Natural killer cell (primary cell): ENCODE measurements around the gene SLC49A3. TPM values are rescaled to one million over a fixed set of nuclear protein-coding genes. Genes with fewer than 3 reads are reported as not detected.
A peak's percentile ranks its signal among the peaks of the same experiment; 100 is the strongest.

Experiments used
- ATAC-seq, 3 donors: fragments of 150-1000 bp in 2 of 3; fragments of 200-7000 bp in 1 of 3; cut with Tn5 transposase; 1 replicate in 1 of 3; 2 replicates in 2 of 3; pipeline ENCODE4 v1.10.0; 2021; ENCODE audit warnings: mild to moderate bottlenecking in 2 of 3, moderate library complexity in 2 of 3
- DNase-seq, 2 donors: peaks; one replicate each; pipeline versions ENCODE4 v3.0.0 to v3.0.0-alpha.2; 2013 to 2021; ENCODE audit warnings: mixed read lengths in 1 of 2
- H3K27ac ChIP-seq: one replicate; pipeline ENCODE4 v1.5.1; 2013; ENCODE audit warnings: mild to moderate bottlenecking, low read length
- H3K27me3 ChIP-seq: one replicate; pipeline ENCODE4 v1.6.1; 2013; ENCODE audit warnings: low read length; ENCODE audit not compliant: control insufficient read depth, insufficient read depth
- H3K36me3 ChIP-seq: one replicate; pipeline ENCODE4 v1.6.1; 2013; ENCODE audit warnings: low read length; ENCODE audit not compliant: control insufficient read depth, insufficient read depth
- H3K4me1 ChIP-seq: one replicate; pipeline ENCODE4 v1.6.1; 2013; ENCODE audit warnings: low read length; ENCODE audit not compliant: control insufficient read depth, insufficient read depth
- H3K4me3 ChIP-seq: one replicate; pipeline ENCODE4 v1.5.1; 2013; ENCODE audit warnings: low read length
- H3K9me3 ChIP-seq: one replicate; pipeline ENCODE4 v1.6.1; 2013; ENCODE audit warnings: low read length; ENCODE audit not compliant: control insufficient read depth, insufficient read depth
- H3K27ac Mint-ChIP-seq, 2 donors: one replicate each; pipeline ENCODE4 v1.8.0; 2022; ENCODE audit warnings: mild to moderate bottlenecking in 2 of 2, mixed read lengths in 2 of 2, moderate library complexity in 1 of 2
- H3K27me3 Mint-ChIP-seq, 2 donors: one replicate each; pipeline ENCODE4 v1.8.0; 2022; ENCODE audit warnings: low read depth in 2 of 2, mixed read lengths in 2 of 2
- H3K36me3 Mint-ChIP-seq: one replicate; pipeline ENCODE4 v1.8.0; 2022; ENCODE audit warnings: mixed read lengths
- H3K4me1 Mint-ChIP-seq, 2 donors: one replicate each; pipeline ENCODE4 v1.8.0; 2022; ENCODE audit warnings: mixed read lengths in 2 of 2
- H3K4me3 Mint-ChIP-seq: one replicate; pipeline ENCODE4 v1.8.0; 2022; ENCODE audit warnings: mild to moderate bottlenecking, moderate library complexity, mixed read lengths
- H3K9me3 Mint-ChIP-seq, 2 donors: one replicate each; pipeline ENCODE4 v1.8.0; 2022; ENCODE audit warnings: mixed read lengths in 2 of 2
- CTCF ChIP-seq: fragments of 200-600 bp; IDR thresholded peaks from one replicate; pipeline ENCODE4 v1.8.0; 2022; ENCODE audit warnings: antibody characterized with exemption
- WGBS: methylation state at CpG from one replicate; pipeline ENCODE4 v1.1.7; 2013; ENCODE audit warnings: missing lambda C conversion rate; ENCODE audit not compliant: insufficient coverage; 5-methylcytosine and 5-hydroxymethylcytosine counted together
- intact Hi-C: fragments of 100-400 bp; cut with micrococcal nuclease; formaldehyde crosslinking; loops from one replicate; pipeline ENCODE4 v1.14.2; 2022
- total RNA-seq, 4 donors: library from RNA; stranded (reverse); fragments of 120-200 nt in 1 of 4; gene quantifications; one replicate each; pipeline versions ENCODE4 v1.2.3 to v1.2.4, GENCODE V29; 2013 to 2022

The SLC49A3 gene
- total RNA-seq, 3 donors from 2014 or later (not counting 1 experiment from before 2014, with no cell fraction given), result 10.0 to 14.9 (median 10.4) TPM

DNA sequence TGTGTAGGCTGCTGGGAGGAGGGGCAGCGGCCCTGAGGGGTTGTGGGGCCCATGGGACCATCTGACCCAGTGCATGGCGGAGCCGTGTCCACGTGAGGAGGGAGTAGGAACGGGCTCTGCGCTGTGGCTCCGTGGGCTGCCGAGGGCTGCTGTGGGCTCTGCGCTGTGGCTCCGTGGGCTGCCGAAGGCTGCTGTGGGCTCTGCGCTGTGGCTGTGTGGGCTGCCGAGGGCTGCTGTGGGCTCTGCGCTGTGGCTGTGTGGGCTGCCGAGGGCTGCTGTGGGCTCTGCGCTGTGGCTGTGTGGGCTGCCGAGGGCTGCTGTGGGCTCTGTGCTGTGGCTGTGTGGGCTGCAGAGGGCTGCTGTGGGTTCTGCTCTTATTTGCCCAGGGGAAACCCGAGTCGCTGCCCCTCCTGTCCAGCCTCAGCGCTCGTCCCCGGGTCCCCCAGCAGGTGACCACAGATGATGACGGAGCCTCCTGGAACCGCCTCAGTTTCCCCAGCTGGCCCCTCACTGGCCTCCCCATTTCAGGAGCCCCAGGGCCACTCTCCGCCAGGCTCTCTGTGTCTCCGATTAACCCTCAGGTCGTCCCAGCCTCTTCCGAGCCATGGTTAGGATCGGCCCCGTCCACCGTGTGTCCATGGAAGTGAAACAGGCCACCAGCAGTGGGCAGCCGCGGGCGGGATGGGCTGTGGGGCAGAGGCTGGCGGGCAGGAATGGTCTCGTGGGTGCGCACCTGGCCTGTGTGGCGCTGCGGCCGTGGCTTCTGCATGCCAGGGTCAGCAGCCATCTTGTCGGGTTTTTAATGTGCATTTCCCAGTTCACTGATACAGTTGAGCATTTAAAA, 36.7 kb upstream of the SLC49A3 start:
- ATAC-seq (no peak), DNase-seq (no peak)
- Histone ChIP-seq H3K36me3 (no peaks in the 10 kb centered on the region), H3K9me3 (no peaks in the 10 kb centered on the region), H3K27ac (no peak overlapping the region), H3K4me3 (no peak overlapping the region), H3K4me1 (no peaks in the 10 kb centered on the region), H3K27me3 (no peaks in the 10 kb centered on the region)
- 80% methylated on average over 41 of the region's 41 CpGs for WGBS
- H3K27me3 Mint-ChIP-seq, result no peaks in the 10 kb centered on the region
- TF ChIP-seq CTCF, result no peak
- H3K4me1 Mint-ChIP-seq, result peaks cover 24 to 50% of the 10 kb centered on the region in 2 donors
- no peak overlapping the region for H3K4me3 Mint-ChIP-seq
- peak overlapping the region in 1 of 2 donors; percentile 58 for H3K27ac Mint-ChIP-seq
- H3K36me3 Mint-ChIP-seq, result no peaks in the 10 kb centered on the region
- H3K9me3 Mint-ChIP-seq, result no peaks in the 10 kb centered on the region
- intact Hi-C loops, result no loop called here

DNA sequence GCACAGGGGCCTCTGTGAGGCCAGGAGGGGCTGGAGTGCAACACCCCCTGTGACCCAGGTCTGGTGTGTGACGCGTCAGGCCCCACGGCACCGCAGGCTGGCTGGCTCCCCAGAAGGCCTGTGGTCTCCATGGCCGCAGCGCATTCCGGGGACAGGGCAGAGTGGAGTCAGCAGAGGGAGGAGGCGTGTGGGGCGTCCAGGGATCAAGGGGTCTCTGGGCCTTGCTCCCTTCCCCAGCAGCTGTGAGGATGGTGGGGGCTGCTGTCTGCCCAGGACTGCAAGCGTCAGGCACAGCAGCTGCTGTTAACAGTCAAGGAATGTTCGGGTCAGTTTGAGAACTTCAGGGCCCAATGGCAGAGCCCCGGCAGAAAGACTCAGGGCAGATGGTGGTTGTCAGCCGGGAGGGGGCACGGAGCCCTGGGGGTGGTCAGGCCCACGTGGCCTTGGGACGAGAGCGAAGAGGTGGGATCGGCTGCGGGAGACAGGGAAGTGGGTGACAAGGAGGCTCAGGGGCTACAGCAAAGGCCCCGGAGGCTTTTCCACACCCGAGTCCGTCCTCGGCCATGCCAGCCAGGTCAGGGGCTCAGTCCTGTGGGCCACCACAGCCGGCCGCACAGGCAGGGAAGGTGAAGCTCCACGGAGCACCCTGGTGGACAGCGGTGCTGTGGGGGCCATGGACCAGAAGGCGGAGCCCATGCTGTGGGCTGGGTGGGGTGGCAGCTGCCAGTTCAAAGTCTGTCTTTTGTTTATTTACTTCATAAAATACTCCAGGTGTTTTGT, 35.0 kb upstream of the SLC49A3 start:
- Mint-ChIP-seq H3K4me1 (peaks cover 36 to 64% of the 10 kb centered on the region in 2 donors), H3K9me3 (no peaks in the 10 kb centered on the region), H3K27ac (peak overlapping the region in 1 of 2 donors; percentile 24), H3K36me3 (no peaks in the 10 kb centered on the region), H3K4me3 (no peak overlapping the region), H3K27me3 (no peaks in the 10 kb centered on the region)
- Histone ChIP-seq H3K27ac (no peak overlapping the region), H3K4me3 (no peak overlapping the region), H3K9me3 (no peaks in the 10 kb centered on the region), H3K36me3 (no peaks in the 10 kb centered on the region), H3K4me1 (no peaks in the 10 kb centered on the region), H3K27me3 (no peaks in the 10 kb centered on the region)
- TF ChIP-seq CTCF, result no peak
- WGBS, result 98% methylated on average over 27 of the region's 28 CpGs
- no peak for ATAC-seq
- no peak for DNase-seq
- intact Hi-C loops, result no loop called here

DNA sequence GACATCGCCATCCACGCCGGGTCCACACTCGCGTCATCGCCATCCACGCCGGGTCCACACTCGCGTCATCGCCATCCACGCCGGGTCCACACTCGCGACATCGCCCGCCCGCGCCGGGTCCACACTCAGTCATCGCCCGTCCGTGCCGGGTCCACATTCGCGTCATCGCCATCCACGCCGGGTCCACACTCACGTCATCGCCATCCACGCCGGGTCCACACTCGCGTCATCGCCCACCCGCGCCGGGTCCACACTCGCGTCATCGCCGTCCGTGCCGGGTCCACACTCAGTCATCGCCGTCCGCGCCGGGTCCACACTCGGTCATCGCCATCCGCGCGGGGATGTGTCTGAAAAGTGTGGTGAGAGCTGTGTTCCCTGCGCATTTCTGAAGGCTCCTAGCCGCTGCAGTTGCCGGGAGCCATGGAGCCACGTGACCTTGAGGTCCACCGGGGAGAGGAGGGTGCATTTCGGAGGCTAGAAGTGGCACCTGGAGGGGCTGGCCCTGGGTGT, 34.0 kb upstream of the SLC49A3 start:
- ATAC-seq, result no peak
- no peak for TF ChIP-seq CTCF

More for the DNA sequence above, 34.0 kb upstream of the SLC49A3 start:
- Histone ChIP-seq H3K36me3 (no peaks in the 10 kb centered on the region), H3K4me3 (no peak overlapping the region), H3K27me3 (no peaks in the 10 kb centered on the region), H3K9me3 (no peaks in the 10 kb centered on the region), H3K4me1 (no peaks in the 10 kb centered on the region), H3K27ac (no peak overlapping the region)
- Mint-ChIP-seq H3K27me3 (no peaks in the 10 kb centered on the region), H3K9me3 (no peaks in the 10 kb centered on the region), H3K4me1 (peaks cover 38 to 69% of the 10 kb centered on the region in 2 donors), H3K27ac (peak overlapping the region in 1 of 2 donors; percentile 24), H3K4me3 (no peak overlapping the region), H3K36me3 (no peaks in the 10 kb centered on the region)
- WGBS, result 98% methylated on average over 61 of the region's 61 CpGs
- intact Hi-C loops, result no loop called here
- DNase-seq, result no peak
